ENCODE results near the gene SEC14L5. TPM values are rescaled to one million over a fixed set of nuclear protein-coding genes. Genes with fewer than 3 reads are reported as not detected.

SEC14L5 gene
- total RNA-seq, 1 donor from 2014 or later, result 0.41 TPM

GRCh38 chr16:5017678-5017969 lies 59.5 kb downstream of the SEC14L5 start:
- Mint-ChIP-seq H3K4me1 (no peaks in the 10 kb centered on the region), H3K4me3 (no peak overlapping the region), H3K36me3 (no peaks in the 10 kb centered on the region), H3K9me3 (no peaks in the 10 kb centered on the region), H3K27ac (no peak overlapping the region), H3K27me3 (ENCODE audit: insufficient read depth, low read depth) (peaks cover 5% of the 10 kb centered on the region)
- Histone ChIP-seq H3K27ac (no peak overlapping the region), H3K9me3 (ENCODE audit: low read depth) (no peaks in the 10 kb centered on the region), H3F3A (ENCODE audit: low read depth) (no peaks in the 10 kb centered on the region), H4K20me1 (ENCODE audit: low read depth) (no peaks in the 10 kb centered on the region), H3K27me3 (no peaks in the 10 kb centered on the region), H3K9ac (no peak overlapping the region), H3K4me3 (no peak overlapping the region), H3K4me1 (no peaks in the 10 kb centered on the region), H3K36me3 (no peaks in the 10 kb centered on the region), H3K4me2 (no peak overlapping the region), H3K79me2 (ENCODE audit: low read depth) (no peaks in the 10 kb centered on the region), H2AFZ (replicated peaks) (no peak overlapping the region)
- DNase-seq (ENCODE audit: low spot score), result no peak
- no peak for TF ChIP-seq EZH2phosphoT487 (IDR thresholded peaks at IDR 0.05)
- no peak for TF ChIP-seq CTCF (IDR thresholded peaks at IDR 0.05)
- no peak for TF ChIP-seq EZH2 (IDR thresholded peaks at IDR 0.05)

- H3K27me3 ChIP-seq, result no peaks in the 10 kb centered on the region
- no peak for DNase-seq (ENCODE audit: low spot score)
- H3K36me3 ChIP-seq, result no peaks in the 10 kb centered on the region
- H3K9ac ChIP-seq, result no peak overlapping the region
- no peaks in the 10 kb centered on the region for H3K4me1 ChIP-seq
- H2AFZ ChIP-seq (replicated peaks), result no peak overlapping the region
- H3K4me2 ChIP-seq, result no peak overlapping the region
- no peaks in the 10 kb centered on the region for H3K79me2 ChIP-seq (ENCODE audit: low read depth)
- TF ChIP-seq EZH2phosphoT487 (IDR thresholded peaks at IDR 0.05), result no peak
- TF ChIP-seq EZH2 (IDR thresholded peaks at IDR 0.05), result no peak
- TF ChIP-seq CTCF (IDR thresholded peaks at IDR 0.05), result no peak
- no peak overlapping the region for H3K27ac ChIP-seq
- Mint-ChIP-seq H3K36me3 (no peaks in the 10 kb centered on the region), H3K4me1 (no peaks in the 10 kb centered on the region), H3K27ac (no peak overlapping the region), H3K9me3 (no peaks in the 10 kb centered on the region), H3K4me3 (no peak overlapping the region), H3K27me3 (ENCODE audit: insufficient read depth, low read depth) (peaks cover 5% of the 10 kb centered on the region)
- no peaks in the 10 kb centered on the region for H4K20me1 ChIP-seq (ENCODE audit: low read depth)
- H3K9me3 ChIP-seq (ENCODE audit: low read depth), result no peaks in the 10 kb centered on the region
- H3F3A ChIP-seq (ENCODE audit: low read depth), result no peaks in the 10 kb centered on the region
- H3K4me3 ChIP-seq, result no peak overlapping the region
Measured at GRCh38 chr16:5018793-5019192, 60.7 kb downstream of the SEC14L5 start.

DNA sequence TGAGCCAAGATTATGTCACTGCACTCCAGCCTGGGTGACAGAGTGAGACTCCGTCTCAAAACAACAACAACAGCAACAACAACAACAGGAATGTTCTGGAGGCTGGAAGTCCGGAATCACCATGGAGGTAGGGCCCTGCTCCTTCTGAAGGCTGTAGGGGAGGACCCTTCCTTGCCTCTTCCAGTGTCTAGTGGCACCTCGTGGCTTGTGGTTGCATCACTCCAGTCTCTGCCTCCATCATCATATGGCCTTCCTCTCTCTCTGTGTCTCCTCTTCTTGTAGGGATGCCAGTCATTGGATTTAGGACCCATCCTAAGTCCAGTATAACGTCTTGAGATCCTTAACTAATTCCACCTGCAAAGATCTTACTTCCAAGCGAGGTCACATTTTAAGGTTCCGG lies 61.6 kb downstream of the SEC14L5 start:
- no peaks in the 10 kb centered on the region for H3K27me3 ChIP-seq
- Mint-ChIP-seq H3K4me1 (no peaks in the 10 kb centered on the region), H3K9me3 (no peaks in the 10 kb centered on the region), H3K4me3 (no peak overlapping the region), H3K27ac (no peak overlapping the region), H3K27me3 (ENCODE audit: insufficient read depth, low read depth) (peaks cover 4% of the 10 kb centered on the region), H3K36me3 (no peaks in the 10 kb centered on the region)
- no peaks in the 10 kb centered on the region for H3K4me1 ChIP-seq
- no peak overlapping the region for H3K9ac ChIP-seq
- TF ChIP-seq CTCF (IDR thresholded peaks at IDR 0.05) (no peak), EZH2phosphoT487 (IDR thresholded peaks at IDR 0.05) (no peak), EZH2 (IDR thresholded peaks at IDR 0.05) (no peak)
- H3K79me2 ChIP-seq (ENCODE audit: low read depth), result no peaks in the 10 kb centered on the region
- H3K4me2 ChIP-seq, result no peak overlapping the region
- no peak overlapping the region for H3K27ac ChIP-seq
- DNase-seq (ENCODE audit: low spot score), result no peak
- no peaks in the 10 kb centered on the region for H3K36me3 ChIP-seq
- H3K4me3 ChIP-seq, result no peak overlapping the region
- no peaks in the 10 kb centered on the region for H4K20me1 ChIP-seq (ENCODE audit: low read depth)
- peaks cover 4% of the 10 kb centered on the region for H3F3A ChIP-seq (ENCODE audit: low read depth)
- no peak overlapping the region for H2AFZ ChIP-seq (replicated peaks)
- H3K9me3 ChIP-seq (ENCODE audit: low read depth), result no peaks in the 10 kb centered on the region

- no peak overlapping the region for H3K4me3 Mint-ChIP-seq
- Histone ChIP-seq H4K20me1 (ENCODE audit: low read depth) (no peaks in the 10 kb centered on the region), H3K79me2 (ENCODE audit: low read depth) (no peaks in the 10 kb centered on the region), H3K9me3 (ENCODE audit: low read depth) (no peaks in the 10 kb centered on the region), H3K4me3 (no peak overlapping the region), H3F3A (ENCODE audit: low read depth) (peaks cover 9% of the 10 kb centered on the region), H3K4me1 (no peaks in the 10 kb centered on the region), H3K27ac (no peak overlapping the region), H3K9ac (no peak overlapping the region), H3K27me3 (no peaks in the 10 kb centered on the region), H2AFZ (replicated peaks) (no peak overlapping the region), H3K36me3 (no peaks in the 10 kb centered on the region), H3K4me2 (no peak overlapping the region)
- no peak overlapping the region for H3K27ac Mint-ChIP-seq
- no peaks in the 10 kb centered on the region for H3K36me3 Mint-ChIP-seq
- peaks cover 4% of the 10 kb centered on the region for H3K27me3 Mint-ChIP-seq (ENCODE audit: insufficient read depth, low read depth)
- TF ChIP-seq EZH2 (IDR thresholded peaks at IDR 0.05), result no peak
- TF ChIP-seq EZH2phosphoT487 (IDR thresholded peaks at IDR 0.05), result no peak
- TF ChIP-seq CTCF (IDR thresholded peaks at IDR 0.05), result no peak
- no peaks in the 10 kb centered on the region for H3K4me1 Mint-ChIP-seq
- no peak for DNase-seq (ENCODE audit: low spot score)
- H3K9me3 Mint-ChIP-seq, result no peaks in the 10 kb centered on the region
Measured at GRCh38 chr16:5020551-5020950, 62.4 kb downstream of the SEC14L5 start.

Data from neural progenitor cell (in vitro differentiated cells).